Vagina (tissue), 2 donors: ENCODE results near the gene CASQ2. TPM values are rescaled to one million over a fixed set of nuclear protein-coding genes. Genes with fewer than 3 reads are reported as not detected.

Experiments
- DNase-seq, 2 donors: peaks; one replicate each; pipeline ENCODE4 v3.0.0-alpha.2; 2017; ENCODE audit errors: extremely low spot score in 2 of 2
- H3K27ac ChIP-seq: fragments of 200-600 bp; sonication (generic); one replicate; pipeline ENCODE4 v1.5.1; 2019
- H3K27me3 ChIP-seq: fragments of 200-600 bp; sonication (generic); one replicate; pipeline ENCODE4 v1.5.1; 2019
- H3K36me3 ChIP-seq, 2 donors: fragments of 200-600 bp; sonication (generic); one replicate each; pipeline ENCODE4 v1.5.1; 2017 to 2019
- H3K4me1 ChIP-seq: fragments of 200-600 bp; sonication (generic); one replicate; pipeline ENCODE4 v1.5.1; 2019
- H3K4me3 ChIP-seq, 2 donors: fragments of 200-600 bp; sonication (generic); 1 replicate in 1 of 2; 2 replicates in 1 of 2; pipeline ENCODE4 v1.5.1; 2016 to 2019
- H3K9me3 ChIP-seq: fragments of 200-600 bp; sonication (generic); one replicate; pipeline ENCODE4 v1.5.1; 2019
- POLR2A ChIP-seq, 2 donors: fragments of 450-650 bp; IDR thresholded peaks; one replicate each; pipeline ENCODE4 v1.6.1; 2017; ENCODE audit warnings: antibody characterized with exemption in 2 of 2, mild to moderate bottlenecking in 2 of 2, moderate library complexity in 2 of 2
- POLR2AphosphoS5 ChIP-seq, 2 donors: sonication (generic); formaldehyde crosslinking; IDR thresholded peaks; one replicate each; pipeline ENCODE4 v1.9.0; 2017; ENCODE audit warnings: antibody characterized with exemption in 2 of 2, mild to moderate bottlenecking in 2 of 2, low read depth in 1 of 2; ENCODE audit not compliant: insufficient read depth in 1 of 2
- intact Hi-C: fragments of 100-400 bp; cut with DNase I; formaldehyde crosslinking; loops from one replicate; pipeline ENCODE4 v1.15.1; 2023
- total RNA-seq: library from RNA; depleted of rRNA; stranded (reverse); fragments of >200 nt; gene quantifications from one replicate; pipeline ENCODE4 v1.2.3, GENCODE V29; 2016
- TF ChIP-seq, protein P1 (sequence below), 3 experiments: fragments of 450-650 bp in 2 of 3; fragments of 200-600 bp in 1 of 3; sonication (generic) in 1 of 3; IDR thresholded peaks; one replicate each; pipeline ENCODE4 v1.5.1; 2017 to 2019; ENCODE audit warnings: antibody characterized with exemption in 3 of 3, mild to moderate bottlenecking in 2 of 3, moderate library complexity in 2 of 3

The CASQ2 gene
- total RNA-seq, 1 donor from 2014 or later, result 3.2 TPM

DNA sequence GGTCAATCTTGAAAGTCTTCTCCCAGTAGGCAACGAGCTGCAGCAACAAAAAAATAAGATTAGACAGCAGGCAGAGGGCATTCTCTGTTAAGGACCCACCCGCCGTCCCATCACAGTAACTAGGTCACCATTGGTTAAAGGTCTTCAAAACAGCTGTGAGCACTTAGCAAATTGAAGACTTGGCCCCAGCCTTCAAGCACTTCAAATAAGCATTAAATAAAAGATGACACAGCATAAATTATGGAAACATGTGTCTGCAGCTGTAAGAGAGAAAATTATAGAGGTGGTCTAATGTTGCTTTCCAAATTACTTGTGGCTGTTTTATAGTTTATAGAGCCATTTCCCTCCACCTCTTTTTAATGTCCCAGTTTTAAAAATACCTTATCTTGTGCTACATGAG, 65.6 kb downstream of the CASQ2 start:
- H3K27ac ChIP-seq, result no peak overlapping the region
- no peak for DNase-seq
- H3K27me3 ChIP-seq, result no peaks in the 10 kb centered on the region
- no peak overlapping the region for H3K4me3 ChIP-seq
- no peaks in the 10 kb centered on the region for H3K9me3 ChIP-seq
- peaks cover 20% of the 10 kb centered on the region for H3K4me1 ChIP-seq
- TF ChIP-seq, protein P1, sequence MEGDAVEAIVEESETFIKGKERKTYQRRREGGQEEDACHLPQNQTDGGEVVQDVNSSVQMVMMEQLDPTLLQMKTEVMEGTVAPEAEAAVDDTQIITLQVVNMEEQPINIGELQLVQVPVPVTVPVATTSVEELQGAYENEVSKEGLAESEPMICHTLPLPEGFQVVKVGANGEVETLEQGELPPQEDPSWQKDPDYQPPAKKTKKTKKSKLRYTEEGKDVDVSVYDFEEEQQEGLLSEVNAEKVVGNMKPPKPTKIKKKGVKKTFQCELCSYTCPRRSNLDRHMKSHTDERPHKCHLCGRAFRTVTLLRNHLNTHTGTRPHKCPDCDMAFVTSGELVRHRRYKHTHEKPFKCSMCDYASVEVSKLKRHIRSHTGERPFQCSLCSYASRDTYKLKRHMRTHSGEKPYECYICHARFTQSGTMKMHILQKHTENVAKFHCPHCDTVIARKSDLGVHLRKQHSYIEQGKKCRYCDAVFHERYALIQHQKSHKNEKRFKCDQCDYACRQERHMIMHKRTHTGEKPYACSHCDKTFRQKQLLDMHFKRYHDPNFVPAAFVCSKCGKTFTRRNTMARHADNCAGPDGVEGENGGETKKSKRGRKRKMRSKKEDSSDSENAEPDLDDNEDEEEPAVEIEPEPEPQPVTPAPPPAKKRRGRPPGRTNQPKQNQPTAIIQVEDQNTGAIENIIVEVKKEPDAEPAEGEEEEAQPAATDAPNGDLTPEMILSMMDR (IDR thresholded peaks at IDR 0.05), result no peak
- no peak for TF ChIP-seq POLR2AphosphoS5 (IDR thresholded peaks at IDR 0.05; ENCODE audit: insufficient read depth in 1 of 2, low read depth in 1 of 2)
- no peak for TF ChIP-seq POLR2A (IDR thresholded peaks at IDR 0.05)
- H3K36me3 ChIP-seq, result no peaks in the 10 kb centered on the region
- intact Hi-C loops, result loop anchor here (10.0 kb wide), 1 partner anchor 88 kb away; no protein-coding TSS in a partner anchor

DNA sequence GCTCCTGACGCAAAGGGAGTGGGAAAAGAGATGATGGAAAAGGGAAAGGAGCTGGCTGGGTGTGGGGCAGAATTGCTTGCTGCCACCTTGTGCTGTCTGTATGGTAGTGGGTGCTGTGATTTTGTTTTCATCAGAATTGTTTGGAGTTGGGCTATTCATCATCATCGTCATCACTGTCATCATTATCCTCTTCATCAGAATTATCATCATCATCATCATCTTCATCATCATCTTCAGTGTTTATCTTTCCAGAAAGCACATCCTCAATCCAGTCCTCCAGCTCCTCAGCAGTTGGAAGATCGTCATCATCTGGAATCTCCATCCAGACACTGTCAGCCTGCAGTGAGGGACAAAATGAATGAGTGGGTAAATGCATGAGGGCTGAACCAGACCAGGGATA, 67.4 kb downstream of the CASQ2 start:
- no peak overlapping the region for H3K27ac ChIP-seq
- no peaks in the 10 kb centered on the region for H3K36me3 ChIP-seq
- peaks cover 8% of the 10 kb centered on the region for H3K4me1 ChIP-seq
- no peak for DNase-seq
- no peak overlapping the region for H3K4me3 ChIP-seq
- TF ChIP-seq POLR2AphosphoS5 (IDR thresholded peaks at IDR 0.05; ENCODE audit: insufficient read depth in 1 of 2, low read depth in 1 of 2) (no peak), POLR2A (IDR thresholded peaks at IDR 0.05) (no peak)
- TF ChIP-seq, protein P1 (IDR thresholded peaks at IDR 0.05), result no peak
- H3K9me3 ChIP-seq, result no peaks in the 10 kb centered on the region
- intact Hi-C loops, result loop anchor here (10.0 kb wide), 1 partner anchor 86 kb away; no protein-coding TSS in a partner anchor
- no peaks in the 10 kb centered on the region for H3K27me3 ChIP-seq

DNA sequence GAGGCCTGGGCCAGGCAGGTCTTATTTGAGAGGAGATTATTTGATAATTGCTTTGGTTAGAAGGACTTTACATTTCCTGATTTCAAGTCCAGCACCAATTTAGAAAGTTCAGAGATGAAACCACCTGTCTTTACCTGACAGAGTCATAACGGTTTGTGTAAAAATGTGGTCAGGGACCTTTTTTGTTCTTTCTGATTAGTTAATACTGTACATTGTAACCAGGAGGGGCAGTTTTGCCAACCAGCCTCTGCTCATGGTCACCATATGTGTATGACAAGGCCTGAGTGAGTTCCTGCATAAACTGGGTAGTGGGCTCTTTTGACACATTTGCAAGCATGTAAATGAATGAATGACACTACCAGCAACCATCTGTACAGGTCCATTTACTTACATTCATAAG, 70.9 kb downstream of the CASQ2 start:
- intact Hi-C loops, result no loop called here
- DNase-seq, result no peak
- Histone ChIP-seq H3K27me3 (no peaks in the 10 kb centered on the region), H3K4me3 (no peak overlapping the region), H3K27ac (no peak overlapping the region), H3K4me1 (no peaks in the 10 kb centered on the region), H3K36me3 (no peaks in the 10 kb centered on the region), H3K9me3 (no peaks in the 10 kb centered on the region)
- TF ChIP-seq POLR2A (IDR thresholded peaks at IDR 0.05) (no peak), POLR2AphosphoS5 (IDR thresholded peaks at IDR 0.05; ENCODE audit: insufficient read depth in 1 of 2, low read depth in 1 of 2) (no peak)
- TF ChIP-seq, protein P1 (IDR thresholded peaks at IDR 0.05), result no peak

DNA sequence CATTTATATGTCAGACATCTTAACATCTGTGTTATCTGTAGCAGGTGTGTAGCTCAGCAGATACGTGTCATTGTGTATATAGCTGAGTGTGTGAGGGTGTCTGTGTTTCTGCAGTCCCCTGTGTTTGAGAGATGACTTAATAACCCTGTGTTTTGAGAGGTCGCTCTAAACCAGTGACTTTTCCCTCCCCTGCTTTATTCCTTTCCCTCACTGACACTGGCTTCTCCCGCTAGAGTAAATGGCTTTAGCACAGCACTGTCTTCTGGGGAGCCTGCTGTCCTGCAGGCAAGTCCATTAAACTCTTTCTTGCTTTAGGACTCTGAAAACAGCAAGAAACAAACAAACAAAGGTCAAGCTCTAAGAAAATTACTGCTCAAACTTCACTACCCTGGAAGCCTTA, 73.7 kb downstream of the CASQ2 start:
- no peaks in the 10 kb centered on the region for H3K9me3 ChIP-seq
- no peak for TF ChIP-seq POLR2A (IDR thresholded peaks at IDR 0.05)
- TF ChIP-seq, protein P1 (IDR thresholded peaks at IDR 0.05), result no peak
- H3K36me3 ChIP-seq, result peaks cover 0 to 24% of the 10 kb centered on the region in 2 donors
- no peak overlapping the region for H3K4me3 ChIP-seq
- no peaks in the 10 kb centered on the region for H3K4me1 ChIP-seq
- H3K27ac ChIP-seq, result no peak overlapping the region
- intact Hi-C loops, result no loop called here
- DNase-seq, result no peak
- no peaks in the 10 kb centered on the region for H3K27me3 ChIP-seq

DNA sequence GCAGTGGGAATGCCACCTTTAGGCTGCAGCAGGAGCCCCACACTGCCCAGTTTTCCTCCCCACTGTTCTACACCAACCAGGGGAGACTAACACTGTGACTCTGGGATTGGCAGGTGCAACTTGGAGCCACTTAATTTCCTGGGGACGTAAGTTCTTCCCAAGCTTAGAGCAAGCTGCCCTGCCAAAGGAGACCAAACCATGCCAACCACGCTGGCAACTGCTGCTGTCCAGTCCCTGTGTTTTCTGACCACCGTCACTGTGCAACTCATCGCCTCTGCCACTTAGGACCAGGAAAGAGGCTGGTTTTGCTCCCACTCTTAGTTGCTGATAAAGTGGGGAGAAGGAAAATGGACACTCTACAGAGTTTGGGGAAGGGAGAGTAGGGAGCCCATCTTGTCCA, 76.3 kb downstream of the CASQ2 start:
- DNase-seq, result no peak
- Histone ChIP-seq H3K27me3 (no peaks in the 10 kb centered on the region), H3K9me3 (no peaks in the 10 kb centered on the region), H3K4me3 (no peak overlapping the region), H3K27ac (no peak overlapping the region), H3K4me1 (no peaks in the 10 kb centered on the region), H3K36me3 (peaks cover 0 to 36% of the 10 kb centered on the region in 2 donors)
- intact Hi-C loops, result no loop called here
- TF ChIP-seq, protein P1 (IDR thresholded peaks at IDR 0.05), result no peak
- no peak for TF ChIP-seq POLR2A (IDR thresholded peaks at IDR 0.05)
- no peak for TF ChIP-seq POLR2AphosphoS5 (IDR thresholded peaks at IDR 0.05; ENCODE audit: insufficient read depth in 1 of 2, low read depth in 1 of 2)
